GM19438 (cell line): Measurements from ENCODE around the gene FGF1.

Experiments used
- ATAC-seq: cut with Tn5 transposase; IDR thresholded peaks from one replicate; pipeline ENCODE4 v1.9.1; 2021; ENCODE audit warnings: low read depth; ENCODE audit not compliant: unreplicated experiment

Gene FGF1

GRCh38 chr5:142587354-142587965 lies 98.4 kb downstream of the FGF1 start:
- no peak for ATAC-seq

- ATAC-seq, result no peak
These were observed 99.3 kb downstream of the FGF1 start for GRCh38 chr5:142586552-142586951.

- no peak for ATAC-seq
These were observed 100.4 kb downstream of the FGF1 start for GRCh38 chr5:142585451-142585850.

- ATAC-seq, result no peak
These were observed 101.0 kb downstream of the FGF1 start for GRCh38 chr5:142584891-142585290.

- no peak for ATAC-seq
These were observed 107.6 kb downstream of the FGF1 start for GRCh38 chr5:142578161-142578830.

- no peak for ATAC-seq
These were observed 109.1 kb downstream of the FGF1 start for GRCh38 chr5:142576804-142577203.

GRCh38 chr5:142576303-142576702 lies 109.6 kb downstream of the FGF1 start:
- ATAC-seq, result no peak

GRCh38 chr5:142572006-142572405 lies 113.9 kb downstream of the FGF1 start:
- no peak for ATAC-seq

GRCh38 chr5:142571371-142571770 lies 114.5 kb downstream of the FGF1 start:
- no peak for ATAC-seq

- ATAC-seq, result no peak
These were observed 116.0 kb downstream of the FGF1 start for GRCh38 chr5:142569905-142570304.

- no peak for ATAC-seq
These were observed 116.9 kb downstream of the FGF1 start for GRCh38 chr5:142568996-142569335.

- no peak for ATAC-seq
These were observed 117.5 kb downstream of the FGF1 start for GRCh38 chr5:142568283-142568995.

GRCh38 chr5:142561486-142562097 lies 124.3 kb downstream of the FGF1 start:
- no peak for ATAC-seq

GRCh38 chr5:142561029-142561428 lies 124.9 kb downstream of the FGF1 start:
- ATAC-seq, result no peak

GRCh38 chr5:142552107-142552506 lies 133.8 kb downstream of the FGF1 start:
- ATAC-seq, result no peak

- ATAC-seq, result no peak
These were observed 134.4 kb downstream of the FGF1 start for GRCh38 chr5:142551338-142552067.

GRCh38 chr5:142550471-142550870 lies 135.4 kb downstream of the FGF1 start:
- no peak for ATAC-seq

- ATAC-seq, result no peak
These were observed 136.1 kb downstream of the FGF1 start for GRCh38 chr5:142549834-142550233.

GRCh38 chr5:142548739-142549275 lies 137.1 kb downstream of the FGF1 start:
- no peak for ATAC-seq
